CD14-positive monocyte (primary cell): ENCODE measurements around the gene MEX3D. TPM values are rescaled to one million over a fixed set of nuclear protein-coding genes. Genes with fewer than 3 reads are reported as not detected.

Experiments used
- DNase-seq, 3 donors: peaks; one replicate each; pipeline ENCODE4 v3.0.0-alpha.2; 2011 to 2022
- H2AFZ ChIP-seq: 2 replicates; pipeline ENCODE4 v1.6.0; 2012; ENCODE audit warnings: mild to moderate bottlenecking, low read depth, low read length, inconsistent platforms; ENCODE audit not compliant: insufficient read depth, poor library complexity, severe bottlenecking
- H3K27ac ChIP-seq, 2 donors: 1 replicate in 1 of 2; 2 replicates in 1 of 2; pipeline ENCODE4 v1.5.1; 2012 to 2013; ENCODE audit warnings: low read length in 2 of 2, control low read depth in 1 of 2, inconsistent platforms in 1 of 2, low read depth in 1 of 2, mild to moderate bottlenecking in 1 of 2
- H3K27me3 ChIP-seq, 2 donors: one replicate each; pipeline versions ENCODE4 v1.6.0 to v1.6.1; 2011 to 2013; ENCODE audit warnings: low read length in 2 of 2; ENCODE audit not compliant: control insufficient read depth in 2 of 2, insufficient read depth in 2 of 2
- H3K36me3 ChIP-seq, 2 donors: replicated peaks in 1 of 2; 1 replicate in 1 of 2; 2 replicates in 1 of 2; pipeline versions ENCODE4 v1.5.1 to v1.6.1; 2012 to 2013; ENCODE audit warnings: low read length in 2 of 2, control low read depth in 1 of 2, inconsistent platforms in 1 of 2, mild to moderate bottlenecking in 1 of 2; ENCODE audit not compliant: insufficient read depth in 2 of 2, control insufficient read depth in 1 of 2
- H3K4me1 ChIP-seq, 2 donors: 1 replicate in 1 of 2; 2 replicates in 1 of 2; pipeline versions ENCODE4 v1.5.1 to v1.6.1; 2012 to 2013; ENCODE audit warnings: low read length in 2 of 2, control low read depth in 1 of 2, inconsistent platforms in 1 of 2, mild to moderate bottlenecking in 1 of 2, moderate library complexity in 1 of 2; ENCODE audit not compliant: insufficient read depth in 2 of 2, control insufficient read depth in 1 of 2
- H3K4me2 ChIP-seq: replicated peaks from 2 replicates; pipeline ENCODE3; 2012; ENCODE audit warnings: low read length, moderate library complexity, mild to moderate bottlenecking; ENCODE audit not compliant: poor library complexity, severe bottlenecking; ENCODE audit errors: extremely low read depth
- H3K4me3 ChIP-seq, 3 experiments: fragments of 200-600 bp in 1 of 3; sonication (generic) in 1 of 3; replicated peaks in 1 of 3; 1 replicate in 2 of 3; 2 replicates in 1 of 3; pipeline ENCODE4 v1.5.1; 2011 to 2013; ENCODE audit warnings: low read length in 3 of 3, mild to moderate bottlenecking in 3 of 3, control low read depth in 2 of 3, low read depth in 2 of 3, inconsistent platforms in 1 of 3, moderate library complexity in 1 of 3
- H3K79me2 ChIP-seq: 2 replicates; pipeline ENCODE4 v1.6.0; 2012; ENCODE audit warnings: mild to moderate bottlenecking, control low read depth, inconsistent platforms, low read length, moderate library complexity; ENCODE audit not compliant: insufficient read depth
- H3K9ac ChIP-seq: 2 replicates; pipeline ENCODE4 v1.6.0; 2017; ENCODE audit warnings: low read length, mild to moderate bottlenecking; ENCODE audit not compliant: insufficient read depth, poor library complexity, severe bottlenecking
- H3K9me3 ChIP-seq, 2 donors: replicated peaks in 1 of 2; 1 replicate in 1 of 2; 2 replicates in 1 of 2; pipeline versions ENCODE4 v1.5.1 to v1.6.1; 2012 to 2013; ENCODE audit warnings: low read length in 2 of 2, control low read depth in 1 of 2; ENCODE audit not compliant: control insufficient read depth in 1 of 2, insufficient read depth in 1 of 2
- H4K20me1 ChIP-seq: 2 replicates; pipeline ENCODE4 v1.6.0; 2012; ENCODE audit warnings: mild to moderate bottlenecking, low read length, control low read depth, moderate library complexity; ENCODE audit not compliant: insufficient read depth
- H3K27ac Mint-ChIP-seq, 7 donors: one replicate each; pipeline ENCODE4 v1.8.0; 2020; ENCODE audit warnings: mild to moderate bottlenecking in 7 of 7, mixed read lengths in 7 of 7, moderate library complexity in 6 of 7, inconsistent platforms in 2 of 7
- H3K27me3 Mint-ChIP-seq, 3 donors: one replicate each; pipeline ENCODE4 v1.8.0; 2021 to 2022; ENCODE audit warnings: low read depth in 3 of 3, mild to moderate bottlenecking in 3 of 3, mixed read lengths in 3 of 3, moderate library complexity in 3 of 3, inconsistent platforms in 1 of 3
- H3K36me3 Mint-ChIP-seq, 2 donors: one replicate each; pipeline ENCODE4 v1.8.0; 2020; ENCODE audit warnings: mixed read lengths in 2 of 2, inconsistent platforms in 1 of 2, mild to moderate bottlenecking in 1 of 2
- H3K4me1 Mint-ChIP-seq: one replicate; pipeline ENCODE4 v1.8.0; 2020; ENCODE audit warnings: mild to moderate bottlenecking, mixed read lengths
- H3K4me3 Mint-ChIP-seq, 2 donors: one replicate each; pipeline ENCODE4 v1.8.0; 2020; ENCODE audit warnings: mild to moderate bottlenecking in 2 of 2, mixed read lengths in 2 of 2, moderate library complexity in 1 of 2
- H3K9me3 Mint-ChIP-seq, 7 donors: one replicate each; pipeline ENCODE4 v1.8.0; 2020 to 2022; ENCODE audit warnings: mixed read lengths in 7 of 7, mild to moderate bottlenecking in 6 of 7, moderate library complexity in 6 of 7, inconsistent platforms in 2 of 7
- CTCF ChIP-seq: fragments of 200-600 bp; IDR thresholded peaks from one replicate; pipeline ENCODE4 v1.8.0; 2022; ENCODE audit warnings: antibody characterized with exemption, mild to moderate bottlenecking
- WGBS: methylation state at CpG from one replicate; pipeline ENCODE4 v1.1.5; 2013; ENCODE audit warnings: missing lambda C conversion rate; ENCODE audit not compliant: insufficient coverage; 5-methylcytosine and 5-hydroxymethylcytosine counted together
- intact Hi-C, 2 donors: fragments of 100-400 bp; cut with micrococcal nuclease; formaldehyde crosslinking; loops; one replicate each; pipeline versions ENCODE4 v1.15.0 to v1.15.1; 2023
- polyA plus RNA-seq, 3 donors: library from polyadenylated mRNA; depleted of rRNA in 1 of 3; unstranded in 2 of 3; stranded (reverse) in 1 of 3; fragments of 300-500 nt in 2 of 3; fragments of >200 nt in 1 of 3; fragmentation: Illumina TruSeq in 2 of 3; gene quantifications; 1 replicate in 2 of 3; 2 replicates in 1 of 3; pipeline ENCODE4 v1.2.3, GENCODE V29; 2012 to 2021

The MEX3D gene
- polyA plus RNA-seq, 3 donors = 0.08 to 1.0 (median 0.10) TPM

DNA sequence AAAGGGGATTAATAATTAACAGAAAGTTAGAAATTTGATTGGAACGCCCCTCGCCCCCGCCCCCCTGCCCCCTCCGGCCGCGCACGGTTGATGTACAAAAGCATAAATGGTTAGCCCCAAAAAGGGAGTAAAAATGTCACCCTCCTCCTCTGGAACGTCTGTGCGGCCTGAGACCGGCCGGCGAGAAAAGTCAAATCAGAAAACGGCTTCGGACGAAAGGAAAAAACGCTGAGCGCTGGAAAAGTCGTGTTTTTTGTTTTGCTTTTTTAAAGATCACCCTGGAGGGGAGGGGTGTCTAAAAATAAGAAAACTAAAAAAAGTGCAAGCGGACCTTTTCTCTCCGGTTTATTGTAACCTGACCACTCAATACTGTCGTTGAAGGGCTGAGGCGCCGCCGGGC lies 13.2 kb downstream of the MEX3D start:
- Histone ChIP-seq H3K4me2 (no peak overlapping the region), H3K9me3 (no peaks in the 10 kb centered on the region), H3K36me3 (no peaks in the 10 kb centered on the region), H4K20me1 (no peaks in the 10 kb centered on the region), H3K27ac (no peak overlapping the region), H3K9ac (no peak overlapping the region), H3K4me3 (no peak overlapping the region), H2AFZ (no peak overlapping the region), H3K27me3 (no peaks in the 10 kb centered on the region), H3K4me1 (no peaks in the 10 kb centered on the region), H3K79me2 (no peaks in the 10 kb centered on the region)
- H3K9me3 Mint-ChIP-seq = peaks cover 0 to 9% (median 0%) of the 10 kb centered on the region in 7 donors
- H3K27me3 Mint-ChIP-seq = peaks cover 6 to 8% (median 7%) of the 10 kb centered on the region in 3 donors
- H3K4me1 Mint-ChIP-seq = no peaks in the 10 kb centered on the region
- no peak for TF ChIP-seq CTCF
- H3K36me3 Mint-ChIP-seq = no peaks in the 10 kb centered on the region
- no peak overlapping the region for H3K4me3 Mint-ChIP-seq
- 98% methylated on average over 7 of the region's 24 CpGs for WGBS
- no peak for DNase-seq
- intact Hi-C loops = no loop called here
- no peak overlapping the region for H3K27ac Mint-ChIP-seq

DNA sequence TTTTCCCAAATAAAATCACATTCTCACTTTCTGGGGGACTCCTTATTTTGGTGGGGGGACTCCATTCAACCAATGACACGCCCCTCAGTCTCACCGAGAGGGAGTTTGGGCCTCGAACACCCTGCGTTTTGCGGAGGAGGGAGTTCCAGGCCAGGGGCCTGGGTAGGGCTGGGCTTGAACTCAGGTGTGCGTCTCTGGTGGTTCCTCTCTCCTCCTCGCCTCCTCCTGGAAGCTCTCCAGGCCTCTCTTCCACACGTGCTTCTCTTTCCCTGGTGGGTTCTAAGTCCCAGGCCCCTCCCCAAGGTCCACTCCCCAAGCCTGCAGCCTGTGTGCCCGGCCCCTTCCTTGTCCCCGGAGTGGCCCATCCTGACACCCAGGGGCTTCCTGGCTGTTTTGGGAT lies 14.7 kb downstream of the MEX3D start:
- no peaks in the 10 kb centered on the region for H3K27me3 ChIP-seq
- no peak for TF ChIP-seq CTCF
- 100% methylated on average over 2 of the region's 10 CpGs for WGBS

More for the DNA sequence above, 14.7 kb downstream of the MEX3D start:
- no peak overlapping the region for H3K27ac Mint-ChIP-seq
- peaks cover 2 to 9% (median 9%) of the 10 kb centered on the region in 3 donors for H3K27me3 Mint-ChIP-seq
- no peaks in the 10 kb centered on the region for H3K36me3 ChIP-seq
- no peak for DNase-seq
- H3K9me3 Mint-ChIP-seq = peaks cover 0 to 9% (median 2%) of the 10 kb centered on the region in 7 donors
- intact Hi-C loops = no loop called here
- H3K4me1 ChIP-seq = no peaks in the 10 kb centered on the region
- H3K4me2 ChIP-seq = no peak overlapping the region
- no peaks in the 10 kb centered on the region for H3K79me2 ChIP-seq
- H3K4me3 ChIP-seq = no peak overlapping the region
- no peak overlapping the region for H3K4me3 Mint-ChIP-seq
- no peaks in the 10 kb centered on the region for H4K20me1 ChIP-seq
- H2AFZ ChIP-seq = no peak overlapping the region
- no peaks in the 10 kb centered on the region for H3K36me3 Mint-ChIP-seq
- H3K9ac ChIP-seq = no peak overlapping the region
- no peak overlapping the region for H3K27ac ChIP-seq
- no peaks in the 10 kb centered on the region for H3K4me1 Mint-ChIP-seq
- no peaks in the 10 kb centered on the region for H3K9me3 ChIP-seq
